HG03460 (cell line): ENCODE data around the gene POLE2.
"Not testable (repeated sequence)": the region's sequence is repeated elsewhere in the genome, so short reads cannot be mapped to it uniquely, and the experiment has no call there.

Source experiments
- ATAC-seq: cut with Tn5 transposase; IDR thresholded peaks from one replicate; pipeline ENCODE4 v1.9.1; 2021; ENCODE audit not compliant: unreplicated experiment

POLE2 gene, protein sequence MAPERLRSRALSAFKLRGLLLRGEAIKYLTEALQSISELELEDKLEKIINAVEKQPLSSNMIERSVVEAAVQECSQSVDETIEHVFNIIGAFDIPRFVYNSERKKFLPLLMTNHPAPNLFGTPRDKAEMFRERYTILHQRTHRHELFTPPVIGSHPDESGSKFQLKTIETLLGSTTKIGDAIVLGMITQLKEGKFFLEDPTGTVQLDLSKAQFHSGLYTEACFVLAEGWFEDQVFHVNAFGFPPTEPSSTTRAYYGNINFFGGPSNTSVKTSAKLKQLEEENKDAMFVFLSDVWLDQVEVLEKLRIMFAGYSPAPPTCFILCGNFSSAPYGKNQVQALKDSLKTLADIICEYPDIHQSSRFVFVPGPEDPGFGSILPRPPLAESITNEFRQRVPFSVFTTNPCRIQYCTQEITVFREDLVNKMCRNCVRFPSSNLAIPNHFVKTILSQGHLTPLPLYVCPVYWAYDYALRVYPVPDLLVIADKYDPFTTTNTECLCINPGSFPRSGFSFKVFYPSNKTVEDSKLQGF

GRCh38 chr14:49687942-49688700 lies at the start of gene POLE2:
POLE2 (minus strand) TSS chr14:49688214; CDS start chr14:49688203, 11 bp downstream.
- peak; percentile 82 for ATAC-seq

DNA sequence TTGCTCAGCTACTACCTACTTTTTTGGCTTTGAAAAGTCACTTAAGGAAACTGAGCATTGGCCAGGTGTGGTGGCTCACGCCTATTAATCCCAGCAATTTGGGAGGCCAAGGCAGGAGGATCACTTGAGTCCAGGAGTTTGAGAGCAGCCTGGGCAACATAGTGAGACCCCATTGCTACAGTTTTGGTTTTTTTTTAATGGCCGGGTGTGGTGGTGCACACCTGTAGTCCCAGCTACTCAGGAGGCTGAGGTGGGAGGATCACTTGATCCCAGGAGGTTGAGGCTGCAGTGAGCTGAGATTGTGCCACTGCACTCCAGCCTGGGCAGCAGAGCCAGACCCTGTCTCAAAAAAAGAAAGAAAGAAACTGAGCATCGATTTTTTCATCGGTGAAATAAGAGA lies 47.7 kb upstream of the POLE2 start:
- not testable (repeated sequence) for ATAC-seq

- ATAC-seq, result no peak
Measured at GRCh38 chr14:49733836-49734235, 45.8 kb upstream of the POLE2 start.

DNA sequence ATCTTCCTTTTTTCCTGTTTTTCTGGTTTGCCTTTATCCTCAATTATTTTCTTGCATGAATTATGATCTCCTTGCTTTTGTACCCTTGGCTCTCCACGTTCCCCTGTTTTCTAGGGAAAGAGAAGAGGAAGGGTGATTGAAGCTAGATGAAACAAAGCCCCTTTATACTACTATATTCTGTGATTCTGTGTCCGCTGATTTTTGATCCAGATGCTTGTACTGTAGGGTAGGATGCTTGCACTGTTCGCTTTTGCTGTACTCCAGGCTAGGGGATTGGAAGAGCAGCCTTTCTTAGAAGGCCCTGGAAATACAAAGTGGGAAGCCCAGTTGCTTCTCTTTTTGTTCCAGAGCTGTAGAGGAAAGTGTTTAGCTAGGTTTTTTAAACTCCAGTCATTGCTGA lies 44.9 kb upstream of the POLE2 start:
- ATAC-seq, result no peak

- no peak for ATAC-seq
Measured at GRCh38 chr14:49727171-49727570, 39.2 kb upstream of the POLE2 start.

DNA sequence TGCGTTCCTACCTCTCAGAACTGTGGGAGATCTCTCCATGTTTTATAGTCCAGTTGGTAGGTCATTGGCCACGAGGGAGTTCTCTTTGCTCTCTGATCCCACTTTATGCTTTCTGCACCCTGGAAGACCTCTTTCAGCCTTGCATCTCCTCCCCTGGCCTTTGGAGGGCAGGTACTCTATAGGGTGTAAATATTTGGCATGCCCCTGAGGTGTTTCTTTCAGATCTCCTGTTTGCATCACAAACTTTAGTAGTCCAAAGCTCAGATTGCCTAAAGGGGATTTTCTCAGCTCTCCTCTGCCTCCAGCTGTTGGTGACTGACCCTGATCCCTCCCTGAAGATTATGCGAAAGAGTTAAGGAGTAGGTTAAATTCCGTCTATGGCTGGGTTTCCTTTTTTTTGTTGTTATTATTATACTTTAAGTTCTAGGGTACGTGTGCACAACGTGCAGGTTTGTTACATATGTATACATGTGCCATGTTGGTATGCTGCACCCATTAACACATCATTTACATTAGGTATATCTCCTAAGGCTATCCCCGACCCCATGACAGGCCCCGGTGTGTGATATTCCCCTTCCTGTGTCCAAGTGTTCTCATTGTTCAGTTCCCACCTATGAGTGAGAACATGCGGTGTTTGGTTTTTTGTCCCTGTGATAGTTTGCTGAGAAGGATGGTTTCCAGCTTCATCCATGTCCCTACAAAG lies 33.9 kb upstream of the POLE2 start:
- not testable (repeated sequence) for ATAC-seq

GRCh38 chr14:49720744-49721143 lies 32.7 kb upstream of the POLE2 start:
- no peak for ATAC-seq

- not testable (repeated sequence) for ATAC-seq
Measured at GRCh38 chr14:49710993-49711392, 23.0 kb upstream of the POLE2 start.

- not testable (repeated sequence) for ATAC-seq
Measured at GRCh38 chr14:49704471-49704870, 16.5 kb upstream of the POLE2 start.

- ATAC-seq, result no peak
Measured at GRCh38 chr14:49703965-49704364, 16.0 kb upstream of the POLE2 start.

GRCh38 chr14:49702725-49703124 lies 14.7 kb upstream of the POLE2 start:
- no peak for ATAC-seq

- ATAC-seq, result not testable (repeated sequence)
Measured at GRCh38 chr14:49693735-49694124, 5.7 kb upstream of the POLE2 start.

- ATAC-seq, result peak; percentile 70
Measured at GRCh38 chr14:49692811-49693734, 5.1 kb upstream of the POLE2 start, which contains the start of gene KLHDC1. KLHDC1 (plus strand) TSS chr14:49693120; CDS start chr14:49693195, 75 bp downstream.

DNA sequence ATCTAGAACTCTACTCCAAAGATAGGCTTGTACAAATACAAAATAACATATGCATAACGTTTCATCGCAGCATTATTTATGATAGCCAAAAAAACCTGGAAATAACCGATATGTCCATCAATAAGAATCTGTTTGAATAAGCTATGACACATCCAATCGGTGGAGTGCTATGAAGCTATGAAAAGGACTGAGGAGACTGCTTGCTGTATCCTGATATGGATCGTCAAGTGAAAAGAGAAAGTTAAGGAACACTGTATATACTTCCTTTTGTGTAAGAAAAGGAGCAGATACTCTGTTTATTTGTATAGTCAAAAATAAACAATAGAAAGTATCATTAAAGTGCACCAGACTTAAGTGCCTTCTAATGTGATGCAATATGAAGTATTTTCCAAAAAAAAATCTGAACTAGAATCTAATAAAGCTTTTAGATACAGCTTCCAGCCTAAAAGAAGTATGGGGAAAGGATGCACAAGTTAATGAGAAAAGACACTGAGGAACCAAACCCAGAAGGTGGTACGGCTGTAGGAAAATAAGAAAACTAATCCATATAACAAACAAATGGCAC lies 4.3 kb upstream of the POLE2 start:
- no peak for ATAC-seq

GRCh38 chr14:49691031-49691430 lies 3.0 kb upstream of the POLE2 start:
- no peak for ATAC-seq

DNA sequence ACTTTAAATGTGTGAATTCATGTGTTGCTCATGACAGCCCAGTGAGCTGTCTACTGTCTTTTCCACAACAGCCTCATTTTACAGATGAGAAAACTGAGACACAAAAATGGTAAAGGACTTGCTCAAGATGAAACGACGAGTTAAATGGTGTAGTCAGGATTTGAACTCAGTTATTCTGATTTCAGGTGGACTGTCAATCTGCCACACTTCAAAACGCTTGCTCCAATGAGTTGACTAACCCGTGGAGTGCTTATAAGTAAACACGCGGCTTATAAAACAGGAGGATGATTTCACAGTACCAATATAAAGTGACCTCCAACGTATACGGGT lies 652 bp upstream of the POLE2 start:
- no peak for ATAC-seq

DNA sequence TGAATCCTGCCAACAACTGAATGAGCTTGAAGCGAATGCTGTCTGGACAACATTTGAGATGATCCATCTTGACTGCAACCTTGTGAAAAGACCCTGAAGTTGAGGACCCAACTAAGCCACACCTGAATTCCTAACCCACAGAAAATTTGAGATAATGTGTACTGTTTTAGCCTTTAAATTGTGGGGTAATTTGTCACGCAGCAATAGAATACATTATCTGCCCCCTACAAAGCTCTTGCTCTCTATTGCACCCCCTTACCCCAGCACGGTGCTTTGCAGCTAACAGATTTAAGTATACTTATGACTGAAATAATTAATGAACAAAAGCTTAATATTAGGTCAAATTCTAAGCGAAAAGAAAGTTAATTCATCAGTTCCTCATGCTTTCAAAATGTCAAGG lies 1.6 kb downstream of the POLE2 start:
- ATAC-seq, result no peak

DNA sequence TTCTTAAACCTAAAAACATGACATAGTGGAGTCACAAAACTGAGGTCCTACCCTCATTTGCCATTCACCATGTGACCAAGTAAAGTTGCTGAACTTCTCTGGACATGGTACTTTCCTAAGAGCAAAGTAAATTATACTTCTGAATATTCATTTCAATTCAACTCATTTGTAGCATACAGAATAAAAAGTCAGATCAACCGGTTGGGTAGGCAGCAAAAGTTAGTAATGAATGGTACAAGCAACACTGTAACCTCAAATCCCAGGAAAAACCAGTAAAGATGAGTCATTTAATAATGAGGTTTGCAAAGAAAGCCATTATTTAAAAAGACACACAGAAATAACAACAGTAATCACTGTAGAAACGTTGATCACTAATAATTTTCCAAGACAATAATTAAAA lies 8.7 kb downstream of the POLE2 start:
- no peak for ATAC-seq

- no peak for ATAC-seq
Measured at GRCh38 chr14:49677643-49678042, 10.4 kb downstream of the POLE2 start.

DNA sequence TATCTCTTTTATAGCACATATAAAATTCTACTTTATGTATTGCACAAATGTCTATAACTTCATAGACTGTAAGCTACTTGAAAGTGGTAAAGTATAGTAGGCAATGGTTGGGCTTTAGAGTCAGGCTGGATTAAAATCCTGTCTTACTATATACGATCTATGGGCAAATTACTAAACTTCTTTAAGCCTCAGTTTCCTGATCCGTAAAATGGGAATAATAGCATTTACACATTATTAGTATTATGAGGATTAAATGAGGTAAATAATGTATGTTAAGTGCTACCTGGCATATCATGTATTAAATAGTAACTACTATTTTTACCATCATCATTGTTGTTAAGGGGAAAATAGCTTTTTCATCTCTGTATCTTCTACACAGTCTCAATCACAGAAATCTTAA lies 14.4 kb downstream of the POLE2 start:
- no peak for ATAC-seq
